HEK293 (cell line): ENCODE results near the gene AIPL1.
A peak's percentile ranks its signal among the peaks of the same experiment; 100 is the strongest.

Source experiments
- CTCF ChIA-PET: fragments of 350-600 bp; formaldehyde crosslinking; extraction: SDS; loops from one replicate; lab custom pipeline; 2021; ENCODE audit warnings: antibody characterized with exemption; lab: Yijun Ruan, JAX
- POLR2A ChIA-PET: fragments of 300-600 bp; formaldehyde crosslinking; extraction: SDS; loops from one replicate; lab custom pipeline; 2020; ENCODE audit warnings: antibody characterized with exemption, inconsistent platforms; lab: Yijun Ruan, JAX
- H3K27ac ChIP-seq: fragments of 200-500 bp; sonication (Bioruptor generic); 2 replicates; pipeline ENCODE4 v1.5.1; 2014; ENCODE audit warnings: low read depth, low read length, control low read depth, inconsistent platforms; ENCODE audit errors: extremely low read depth
- H3K36me3 ChIP-seq, 2 experiments: fragments of 200-500 bp in 1 of 2; sonication (Bioruptor generic) in 1 of 2; 1 replicate in 1 of 2; 2 replicates in 1 of 2; pipeline ENCODE4 v1.5.1; 2014 to 2017; ENCODE audit warnings: inconsistent platforms in 2 of 2, low read length in 2 of 2; ENCODE audit not compliant: control insufficient read depth in 2 of 2, insufficient read depth in 1 of 2
- H3K4me1 ChIP-seq: fragments of 200-500 bp; sonication (Bioruptor generic); 2 replicates; pipeline ENCODE4 v1.5.1; 2014; ENCODE audit warnings: mild to moderate bottlenecking, low read length, inconsistent platforms; ENCODE audit not compliant: control insufficient read depth, insufficient read depth
- H3K4me3 ChIP-seq: 2 replicates; pipeline ENCODE4 v1.5.1; 2011; ENCODE audit warnings: low read depth, mild to moderate bottlenecking, control low read depth, low read length, moderate library complexity
- H3K9me3 ChIP-seq: fragments of 200-500 bp; sonication (Bioruptor generic); 2 replicates; pipeline ENCODE4 v1.5.1; 2014; ENCODE audit warnings: low read depth, low read length, inconsistent platforms; ENCODE audit not compliant: control insufficient read depth, insufficient read depth
- BCL11A ChIP-seq: fragments of 450-650 bp; formaldehyde crosslinking; IDR thresholded peaks from 2 replicates; pipeline ENCODE4 v1.5.1; 2016; ENCODE audit warnings: low read depth, missing biosample characterization, missing genetic modification characterization
- EGR2 ChIP-seq: fragments of 450-650 bp; formaldehyde crosslinking; IDR thresholded peaks from 2 replicates; pipeline ENCODE4 v1.5.1; 2016; ENCODE audit warnings: low read depth, missing biosample characterization, missing genetic modification characterization
- KLF17 ChIP-seq: fragments of 450-650 bp; formaldehyde crosslinking; IDR thresholded peaks from 2 replicates; pipeline ENCODE4 v1.5.1; 2016; ENCODE audit warnings: missing biosample characterization, missing genetic modification characterization
- ZBTB1 ChIP-seq: fragments of 450-650 bp; formaldehyde crosslinking; IDR thresholded peaks from 2 replicates; pipeline ENCODE4 v1.5.1; 2016; ENCODE audit warnings: missing biosample characterization, missing genetic modification characterization
- ZBTB10 ChIP-seq: fragments of 450-650 bp; formaldehyde crosslinking; IDR thresholded peaks from 2 replicates; pipeline ENCODE4 v1.5.1; 2016; ENCODE audit warnings: missing biosample characterization, missing genetic modification characterization
- ZFP37 ChIP-seq: fragments of 450-650 bp; formaldehyde crosslinking; IDR thresholded peaks from 2 replicates; pipeline ENCODE4 v1.5.1; 2016; ENCODE audit warnings: missing biosample characterization, missing genetic modification characterization
- ZFP41 ChIP-seq: fragments of 450-650 bp; formaldehyde crosslinking; IDR thresholded peaks from 2 replicates; pipeline ENCODE4 v1.5.1; 2016; ENCODE audit warnings: missing biosample characterization, missing genetic modification characterization, borderline replicate concordance
- ZNF10 ChIP-seq: fragments of 450-650 bp; formaldehyde crosslinking; IDR thresholded peaks from 2 replicates; pipeline ENCODE4 v1.5.1; 2017; ENCODE audit warnings: missing biosample characterization, missing genetic modification characterization
- ZNF114 ChIP-seq: fragments of 450-650 bp; formaldehyde crosslinking; IDR thresholded peaks from 2 replicates; pipeline ENCODE4 v1.5.0; 2017; ENCODE audit warnings: missing biosample characterization, missing genetic modification characterization
- ZNF140 ChIP-seq: fragments of 450-650 bp; formaldehyde crosslinking; IDR thresholded peaks from 2 replicates; pipeline ENCODE4 v1.5.1; 2016; ENCODE audit warnings: missing biosample characterization, missing genetic modification characterization
- ZNF24 ChIP-seq: fragments of 450-650 bp; formaldehyde crosslinking; IDR thresholded peaks from 2 replicates; pipeline ENCODE4 v1.5.1; 2016; ENCODE audit warnings: missing biosample characterization, missing genetic modification characterization
- ZNF311 ChIP-seq: fragments of 450-650 bp; formaldehyde crosslinking; IDR thresholded peaks from 2 replicates; pipeline ENCODE4 v1.5.1; 2017; ENCODE audit warnings: missing biosample characterization, missing genetic modification characterization, borderline replicate concordance
- ZNF473 ChIP-seq: fragments of 450-650 bp; formaldehyde crosslinking; IDR thresholded peaks from 2 replicates; pipeline ENCODE4 v1.5.1; 2017; ENCODE audit warnings: missing biosample characterization, missing genetic modification characterization
- ZNF501 ChIP-seq: fragments of 450-650 bp; formaldehyde crosslinking; IDR thresholded peaks from 2 replicates; pipeline ENCODE4 v1.5.1; 2016; ENCODE audit warnings: missing biosample characterization, missing genetic modification characterization
- ZNF530 ChIP-seq: fragments of 450-650 bp; formaldehyde crosslinking; IDR thresholded peaks from 2 replicates; pipeline ENCODE4 v1.5.1; 2016; ENCODE audit warnings: low read depth, missing biosample characterization, missing genetic modification characterization
- ZNF626 ChIP-seq: fragments of 450-650 bp; sonication (Bioruptor Pico); formaldehyde crosslinking; IDR thresholded peaks from 2 replicates; pipeline ENCODE4 v1.5.1; 2018; ENCODE audit warnings: missing biosample characterization, missing genetic modification characterization, inconsistent platforms
- ZNF658 ChIP-seq: fragments of 450-650 bp; formaldehyde crosslinking; IDR thresholded peaks from 2 replicates; pipeline ENCODE4; 2016; ENCODE audit warnings: missing biosample characterization, missing genetic modification characterization
- TF ChIP-seq, protein P1 (sequence below): fragments of 450-650 bp; formaldehyde crosslinking; IDR thresholded peaks from 2 replicates; pipeline ENCODE4 v1.5.1; 2016; ENCODE audit warnings: missing biosample characterization, missing genetic modification characterization
- TF ChIP-seq, protein P2 (sequence below): fragments of 450-650 bp; formaldehyde crosslinking; IDR thresholded peaks from 2 replicates; pipeline ENCODE4 v1.5.1; 2017; ENCODE audit warnings: missing biosample characterization, missing genetic modification characterization
- TF ChIP-seq, protein P3 (sequence below): fragments of 450-650 bp; formaldehyde crosslinking; IDR thresholded peaks from 2 replicates; pipeline ENCODE4 v1.5.1; 2016; ENCODE audit warnings: missing biosample characterization, missing genetic modification characterization

The AIPL1 gene

DNA sequence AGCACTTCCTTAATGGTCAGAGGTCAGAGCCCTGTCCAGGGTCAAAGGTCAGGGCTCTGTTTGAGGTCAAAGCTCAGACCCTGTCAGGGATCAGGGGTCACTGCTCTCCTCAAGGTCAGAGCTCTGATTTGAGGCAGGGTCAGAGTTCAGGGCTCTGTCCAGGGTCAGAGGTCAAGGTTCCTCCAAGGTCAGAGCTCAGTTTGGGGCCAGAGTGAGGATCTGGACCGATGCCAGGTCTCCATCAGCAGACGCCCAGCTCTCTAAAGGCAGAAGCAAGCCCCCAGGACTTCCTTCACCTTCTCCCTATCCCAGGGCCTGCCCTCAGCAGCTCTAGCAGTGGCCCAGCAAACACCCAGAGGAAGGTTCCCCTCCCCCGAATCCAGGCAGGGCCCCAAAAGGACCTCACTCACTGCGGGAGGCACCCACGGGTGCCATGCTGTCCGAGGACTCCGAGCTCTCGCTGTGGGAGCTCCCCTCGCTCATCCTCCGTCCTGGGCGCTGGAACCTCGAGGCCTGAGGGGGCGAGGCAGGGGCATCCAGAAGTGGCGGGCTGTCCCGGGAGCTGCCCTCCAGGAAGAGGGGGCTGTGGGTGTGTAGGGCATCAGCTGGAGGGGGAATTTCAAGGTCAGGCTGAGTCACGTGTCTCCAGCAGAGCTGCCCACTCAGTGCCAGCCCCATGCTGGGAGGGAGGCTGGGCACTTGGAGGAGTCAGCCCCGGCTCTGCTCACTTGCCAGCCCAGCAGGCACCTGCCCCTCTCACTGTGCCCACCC is 36.0 kb upstream of the AIPL1 start (continued):
- TF ChIP-seq ZNF311 (tag by site-specific recombination): no peak
- TF ChIP-seq, protein P1, sequence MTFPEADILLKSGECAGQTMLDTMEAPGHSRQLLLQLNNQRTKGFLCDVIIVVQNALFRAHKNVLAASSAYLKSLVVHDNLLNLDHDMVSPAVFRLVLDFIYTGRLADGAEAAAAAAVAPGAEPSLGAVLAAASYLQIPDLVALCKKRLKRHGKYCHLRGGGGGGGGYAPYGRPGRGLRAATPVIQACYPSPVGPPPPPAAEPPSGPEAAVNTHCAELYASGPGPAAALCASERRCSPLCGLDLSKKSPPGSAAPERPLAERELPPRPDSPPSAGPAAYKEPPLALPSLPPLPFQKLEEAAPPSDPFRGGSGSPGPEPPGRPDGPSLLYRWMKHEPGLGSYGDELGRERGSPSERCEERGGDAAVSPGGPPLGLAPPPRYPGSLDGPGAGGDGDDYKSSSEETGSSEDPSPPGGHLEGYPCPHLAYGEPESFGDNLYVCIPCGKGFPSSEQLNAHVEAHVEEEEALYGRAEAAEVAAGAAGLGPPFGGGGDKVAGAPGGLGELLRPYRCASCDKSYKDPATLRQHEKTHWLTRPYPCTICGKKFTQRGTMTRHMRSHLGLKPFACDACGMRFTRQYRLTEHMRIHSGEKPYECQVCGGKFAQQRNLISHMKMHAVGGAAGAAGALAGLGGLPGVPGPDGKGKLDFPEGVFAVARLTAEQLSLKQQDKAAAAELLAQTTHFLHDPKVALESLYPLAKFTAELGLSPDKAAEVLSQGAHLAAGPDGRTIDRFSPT: 0 out of 2 replicates have a peak, but pooled peaks have one; percentile 14
- TF ChIP-seq ZNF140 (tag by site-specific recombination): no peak
- TF ChIP-seq BCL11A (tag by site-specific recombination): peak; percentile 99
- TF ChIP-seq EGR2 (tag by site-specific recombination): peak; percentile 70
- TF ChIP-seq ZNF501 (tag by site-specific recombination): no peak
- TF ChIP-seq ZNF530: no peak
- TF ChIP-seq ZNF626: no peak
- TF ChIP-seq, protein P2, sequence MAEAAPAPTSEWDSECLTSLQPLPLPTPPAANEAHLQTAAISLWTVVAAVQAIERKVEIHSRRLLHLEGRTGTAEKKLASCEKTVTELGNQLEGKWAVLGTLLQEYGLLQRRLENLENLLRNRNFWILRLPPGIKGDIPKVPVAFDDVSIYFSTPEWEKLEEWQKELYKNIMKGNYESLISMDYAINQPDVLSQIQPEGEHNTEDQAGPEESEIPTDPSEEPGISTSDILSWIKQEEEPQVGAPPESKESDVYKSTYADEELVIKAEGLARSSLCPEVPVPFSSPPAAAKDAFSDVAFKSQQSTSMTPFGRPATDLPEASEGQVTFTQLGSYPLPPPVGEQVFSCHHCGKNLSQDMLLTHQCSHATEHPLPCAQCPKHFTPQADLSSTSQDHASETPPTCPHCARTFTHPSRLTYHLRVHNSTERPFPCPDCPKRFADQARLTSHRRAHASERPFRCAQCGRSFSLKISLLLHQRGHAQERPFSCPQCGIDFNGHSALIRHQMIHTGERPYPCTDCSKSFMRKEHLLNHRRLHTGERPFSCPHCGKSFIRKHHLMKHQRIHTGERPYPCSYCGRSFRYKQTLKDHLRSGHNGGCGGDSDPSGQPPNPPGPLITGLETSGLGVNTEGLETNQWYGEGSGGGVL: 0 out of 2 replicates have a peak, but pooled peaks have one; percentile 14
- TF ChIP-seq ZNF473 (tag by site-specific recombination): no peak
- TF ChIP-seq, all 188 proteins: peak for 8

DNA sequence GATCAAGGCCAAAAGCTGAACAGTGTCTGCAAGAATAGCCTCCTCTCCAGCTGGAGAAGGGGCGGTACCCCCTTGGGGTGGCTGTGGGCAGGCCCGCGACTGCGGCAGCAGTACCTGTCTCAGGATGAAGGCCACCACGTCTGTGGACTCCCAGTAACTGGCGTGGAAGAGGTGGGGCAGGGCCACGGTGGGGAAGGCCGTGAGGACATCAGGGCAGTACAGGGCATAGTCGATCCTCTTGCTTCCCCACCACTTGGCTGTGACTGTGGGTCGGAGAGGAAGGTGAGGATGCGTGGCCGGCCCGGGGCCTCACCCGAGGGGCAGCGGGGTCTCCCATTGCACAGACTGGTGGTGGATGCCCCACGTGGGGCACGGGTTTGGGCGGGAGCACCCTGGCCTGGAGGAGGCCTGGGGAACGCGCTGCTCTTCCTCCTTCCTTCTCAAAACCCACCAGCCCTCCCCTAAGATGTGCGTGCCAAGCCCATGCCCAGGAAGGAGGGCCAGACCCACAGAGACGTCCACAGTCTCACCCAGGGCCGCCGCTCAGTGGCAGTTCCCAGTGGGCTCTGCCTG is 35.3 kb upstream of the AIPL1 start:
- no peak for TF ChIP-seq KLF17 (tag by site-specific recombination)
- no peak for TF ChIP-seq ZNF114 (tag by site-specific recombination)
- no peak for TF ChIP-seq ZBTB10 (tag by site-specific recombination)
- no peak for TF ChIP-seq ZNF24 (tag by site-specific recombination)
- no peak for TF ChIP-seq ZFP37 (tag by site-specific recombination)
- TF ChIP-seq ZBTB1 (tag by site-specific recombination): no peak
- TF ChIP-seq ZNF10 (tag by site-specific recombination): no peak
- no peak for TF ChIP-seq BCL11A (tag by site-specific recombination)
- TF ChIP-seq ZNF658 (tag by site-specific recombination): no peak
- TF ChIP-seq, protein P3, sequence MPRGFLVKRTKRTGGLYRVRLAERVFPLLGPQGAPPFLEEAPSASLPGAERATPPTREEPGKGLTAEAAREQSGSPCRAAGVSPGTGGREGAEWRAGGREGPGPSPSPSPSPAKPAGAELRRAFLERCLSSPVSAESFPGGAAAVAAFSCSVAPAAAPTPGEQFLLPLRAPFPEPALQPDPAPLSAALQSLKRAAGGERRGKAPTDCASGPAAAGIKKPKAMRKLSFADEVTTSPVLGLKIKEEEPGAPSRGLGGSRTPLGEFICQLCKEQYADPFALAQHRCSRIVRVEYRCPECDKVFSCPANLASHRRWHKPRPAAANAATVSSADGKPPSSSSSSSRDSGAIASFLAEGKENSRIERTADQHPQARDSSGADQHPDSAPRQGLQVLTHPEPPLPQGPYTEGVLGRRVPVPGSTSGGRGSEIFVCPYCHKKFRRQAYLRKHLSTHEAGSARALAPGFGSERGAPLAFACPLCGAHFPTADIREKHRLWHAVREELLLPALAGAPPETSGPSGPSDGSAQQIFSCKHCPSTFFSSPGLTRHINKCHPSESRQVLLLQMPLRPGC (tag by site-specific recombination): no peak
- no peak for TF ChIP-seq ZFP41
- peaks cover 3% of the 10 kb centered on the region; the same call in 1 of the 2 replicates for H3K4me1 ChIP-seq
- H3K27ac ChIP-seq: no peak overlapping the region
- CTCF ChIA-PET: interaction anchor here (0.6 to 1.0 kb wide), 2 partner anchors 373 to 453 kb away, joined by 3 read pairs; no protein-coding TSS in a partner anchor
- H3K36me3 ChIP-seq: no peaks in the 10 kb centered on the region
- H3K4me3 ChIP-seq: no peak overlapping the region
- POLR2A ChIA-PET: no interaction called here
- no peaks in the 10 kb centered on the region for H3K9me3 ChIP-seq
